Measurements from ENCODE around the gene ENTR1. TPM values are rescaled to one million over a fixed set of nuclear protein-coding genes. Genes with fewer than 3 reads are reported as not detected.

Gene ENTR1
- total and polyA plus RNA-seq, 2 donors (not counting 1 experiment from before 2014, with no cell fraction given): 77.7 to 86.3 TPM

- H3K27me3 ChIP-seq (replicated peaks in 1 of 4; ENCODE audit: control extremely low read depth in 1 of 4, control insufficient read depth in 3 of 4, insufficient read depth in 4 of 4, low read length in 3 of 4): no peaks in the 10 kb centered on the region
- DNase-seq (no peak), ATAC-seq (ENCODE audit: low read depth) (no peak)
- Mint-ChIP-seq H3K9me3 (ENCODE audit: insufficient read depth) (no peaks in the 10 kb centered on the region), H3K27ac (no peak overlapping the region), H3K4me1 (no peaks in the 10 kb centered on the region), H3K4me3 (no peak overlapping the region), H3K27me3 (no peaks in the 10 kb centered on the region)
- no peak for TF ChIP-seq CTCF (IDR thresholded peaks at IDR 0.05)
- no peak for TF ChIP-seq EZH2 (IDR thresholded peaks at IDR 0.05; ENCODE audit: borderline replicate concordance, insufficient read depth, low read depth, low read length, poor library complexity, severe bottlenecking)
- no peaks in the 10 kb centered on the region for H4K20me1 ChIP-seq (ENCODE audit: control insufficient read depth, insufficient read depth, low read length, poor library complexity, severe bottlenecking)
- H3K9me3 ChIP-seq (ENCODE audit: control extremely low read depth in 1 of 3, control insufficient read depth in 2 of 3, insufficient read depth in 1 of 3, low read length in 2 of 3): no peaks in the 10 kb centered on the region
- peaks cover 0 to 4% of the 10 kb centered on the region in 2 experiments for H3K36me3 ChIP-seq (replicated peaks in 1 of 2; ENCODE audit: control extremely low read depth in 1 of 2, control insufficient read depth in 1 of 2, extremely low read depth in 1 of 2, insufficient read depth in 2 of 2, low read length in 1 of 2)
- intact Hi-C loops (cut with micrococcal nuclease): no loop called here
- ChIA-PET CTCF (no interaction called here), POLR2A (no interaction called here)
- H3K9ac ChIP-seq (ENCODE audit: low read length): no peak overlapping the region
- H3K27ac ChIP-seq (ENCODE audit: low read length in 2 of 2): no peak overlapping the region
- H3K4me1 ChIP-seq (ENCODE audit: control insufficient read depth in 2 of 2, insufficient read depth in 2 of 2, low read length in 2 of 2): no peaks in the 10 kb centered on the region
- no peaks in the 10 kb centered on the region for H3K79me2 ChIP-seq (ENCODE audit: control insufficient read depth, insufficient read depth, low read length)
- 93% methylated on average over 54 of the region's 54 CpGs for WGBS (ENCODE audit: insufficient coverage)
- no peak overlapping the region for H3K4me2 ChIP-seq (replicated peaks; ENCODE audit: low read depth, low read length, poor library complexity, severe bottlenecking)
- no peak overlapping the region for H3K4me3 ChIP-seq (ENCODE audit: control extremely low read depth in 1 of 5, extremely low read depth in 1 of 5, insufficient read depth in 1 of 5, low read depth in 2 of 5, low read length in 4 of 5)
- no peak overlapping the region for H2AFZ ChIP-seq (ENCODE audit: insufficient read depth, low read depth, low read length, poor library complexity, severe bottlenecking)
Observed at GRCh38 chr9:136355616-136356557, 54.5 kb downstream of the ENTR1 start.

- Histone ChIP-seq H3K27ac (ENCODE audit: low read length in 2 of 2) (no peak overlapping the region), H3K79me2 (ENCODE audit: control insufficient read depth, insufficient read depth, low read length) (no peaks in the 10 kb centered on the region), H2AFZ (ENCODE audit: insufficient read depth, low read depth, low read length, poor library complexity, severe bottlenecking) (no peak overlapping the region), H3K4me2 (replicated peaks; ENCODE audit: low read depth, low read length, poor library complexity, severe bottlenecking) (no peak overlapping the region), H3K4me3 (ENCODE audit: control extremely low read depth in 1 of 5, extremely low read depth in 1 of 5, insufficient read depth in 1 of 5, low read depth in 2 of 5, low read length in 4 of 5) (no peak overlapping the region), H3K27me3 (replicated peaks in 1 of 4; ENCODE audit: control extremely low read depth in 1 of 4, control insufficient read depth in 3 of 4, insufficient read depth in 4 of 4, low read length in 3 of 4) (no peaks in the 10 kb centered on the region), H3K4me1 (ENCODE audit: control insufficient read depth in 2 of 2, insufficient read depth in 2 of 2, low read length in 2 of 2) (no peaks in the 10 kb centered on the region), H4K20me1 (ENCODE audit: control insufficient read depth, insufficient read depth, low read length, poor library complexity, severe bottlenecking) (no peaks in the 10 kb centered on the region), H3K36me3 (replicated peaks in 1 of 2; ENCODE audit: control extremely low read depth in 1 of 2, control insufficient read depth in 1 of 2, extremely low read depth in 1 of 2, insufficient read depth in 2 of 2, low read length in 1 of 2) (no peaks in the 10 kb centered on the region), H3K9ac (ENCODE audit: low read length) (no peak overlapping the region), H3K9me3 (ENCODE audit: control extremely low read depth in 1 of 3, control insufficient read depth in 2 of 3, insufficient read depth in 1 of 3, low read length in 2 of 3) (no peaks in the 10 kb centered on the region)
- H3K27ac Mint-ChIP-seq: no peak overlapping the region
- no peak for ATAC-seq (ENCODE audit: low read depth)
- no peak for DNase-seq
- no peak for TF ChIP-seq CTCF (IDR thresholded peaks at IDR 0.05)
- TF ChIP-seq EZH2 (IDR thresholded peaks at IDR 0.05; ENCODE audit: borderline replicate concordance, insufficient read depth, low read depth, low read length, poor library complexity, severe bottlenecking): no peak
- ChIA-PET POLR2A (no interaction called here), CTCF (no interaction called here)
- H3K9me3 Mint-ChIP-seq (ENCODE audit: insufficient read depth): no peaks in the 10 kb centered on the region
- intact Hi-C loops (cut with micrococcal nuclease): no loop called here
- no peak overlapping the region for H3K4me3 Mint-ChIP-seq
- H3K27me3 Mint-ChIP-seq: no peaks in the 10 kb centered on the region
- H3K4me1 Mint-ChIP-seq: no peaks in the 10 kb centered on the region
- WGBS (ENCODE audit: insufficient coverage): 84% methylated on average over 10 of the region's 17 CpGs
Observed at GRCh38 chr9:136354592-136355085, 55.8 kb downstream of the ENTR1 start.

All from B cell (primary cell).